ENCODE results near the gene DGKI. TPM values are rescaled to one million over a fixed set of nuclear protein-coding genes. Genes with fewer than 3 reads are reported as not detected.

Gene DGKI
- total RNA-seq, 4 donors from 2014 or later, result 0.64 to 1.2 (median 1.00) TPM; not detected in 1

GRCh38 chr7:137462847-137463246 lies 383.9 kb downstream of the DGKI start:
- H3K4me3 ChIP-seq, result no peak overlapping the region
- WGBS, 2 donors (ENCODE audit: low coverage in 1 of 2), result 79 to 84% methylated on average over 2 to 5 of the region's 5 CpGs
- TF ChIP-seq CTCF (IDR thresholded peaks at IDR 0.05) (no peak), POLR2A (IDR thresholded peaks at IDR 0.05) (no peak), EP300 (IDR thresholded peaks at IDR 0.05; ENCODE audit: low read depth) (no peak), POLR2AphosphoS5 (IDR thresholded peaks at IDR 0.05) (no peak)

GRCh38 chr7:137462074-137462715 lies 384.6 kb downstream of the DGKI start:
- Histone ChIP-seq H3K36me3 (no peaks in the 10 kb centered on the region), H3K27me3 (no peaks in the 10 kb centered on the region), H3K4me1 (no peaks in the 10 kb centered on the region), H3K27ac (no peak overlapping the region), H3K4me3 (no peak overlapping the region), H3K9me3 (no peaks in the 10 kb centered on the region)
- DNase-seq, result no peak
- WGBS, 2 donors (ENCODE audit: low coverage in 1 of 2), result 54 to 69% methylated on average over 4 of the region's 4 CpGs
- intact Hi-C loops (cut with DNase I; ENCODE audit: low total_unique reads), result no loop called here
- in situ Hi-C loops (cut with MboI; ENCODE audit: low pct_ligation_motif_present in 1 of 4, low pct_unique_long_range_greater_than_20kb in 1 of 4, low sequenced_read_pairs in 3 of 4), result loop anchor here in 2 of 4 donors (25.0 kb wide), 1 partner anchor 300 kb away; no protein-coding TSS in a partner anchor
- no peak for TF ChIP-seq CTCF (IDR thresholded peaks at IDR 0.05)
- TF ChIP-seq EP300 (IDR thresholded peaks at IDR 0.05; ENCODE audit: low read depth), result no peak
- no peak for TF ChIP-seq POLR2AphosphoS5 (IDR thresholded peaks at IDR 0.05)
- no peak for TF ChIP-seq POLR2A (IDR thresholded peaks at IDR 0.05)

More at GRCh38 chr7:137462847-137463246, 383.9 kb downstream of the DGKI start:
- in situ Hi-C loops (cut with MboI; ENCODE audit: low pct_ligation_motif_present in 1 of 4, low pct_unique_long_range_greater_than_20kb in 1 of 4, low sequenced_read_pairs in 3 of 4) (loop anchor here in 2 of 4 donors (25.0 kb wide), 1 partner anchor 301 kb away; no protein-coding TSS in a partner anchor), intact Hi-C loops (cut with DNase I; ENCODE audit: low total_unique reads) (no loop called here)
- Histone ChIP-seq H3K27me3 (no peaks in the 10 kb centered on the region), H3K4me1 (no peaks in the 10 kb centered on the region), H3K27ac (no peak overlapping the region), H3K9me3 (no peaks in the 10 kb centered on the region), H3K36me3 (no peaks in the 10 kb centered on the region)
- no peak for DNase-seq

- TF ChIP-seq EP300 (IDR thresholded peaks at IDR 0.05; ENCODE audit: low read depth) (no peak), CTCF (IDR thresholded peaks at IDR 0.05) (no peak), POLR2A (IDR thresholded peaks at IDR 0.05) (no peak), POLR2AphosphoS5 (IDR thresholded peaks at IDR 0.05) (no peak)
- in situ Hi-C loops (cut with MboI; ENCODE audit: low pct_ligation_motif_present in 1 of 4, low pct_unique_long_range_greater_than_20kb in 1 of 4, low sequenced_read_pairs in 3 of 4) (loop anchor here in 2 of 4 donors (25.0 kb wide), 1 partner anchor 296 kb away; no protein-coding TSS in a partner anchor), intact Hi-C loops (cut with DNase I; ENCODE audit: low total_unique reads) (no loop called here)
These were observed 388.4 kb downstream of the DGKI start for GRCh38 chr7:137458399-137458798.

GRCh38 chr7:137454767-137455166 lies 392.0 kb downstream of the DGKI start:
- WGBS, 2 donors (ENCODE audit: low coverage in 1 of 2), result 42 to 51% methylated on average over 6 of the region's 6 CpGs
- H3K4me1 ChIP-seq, result peaks cover 0 to 10% (median 0%) of the 10 kb centered on the region in 4 donors
- H3K9me3 ChIP-seq, result no peaks in the 10 kb centered on the region
- H3K27me3 ChIP-seq, result no peaks in the 10 kb centered on the region
- in situ Hi-C loops (cut with MboI; ENCODE audit: low pct_ligation_motif_present in 1 of 4, low pct_unique_long_range_greater_than_20kb in 1 of 4, low sequenced_read_pairs in 3 of 4) (loop anchor here in 2 of 4 donors (25.0 kb wide), 1 partner anchor 292 kb away; no protein-coding TSS in a partner anchor), intact Hi-C loops (cut with DNase I; ENCODE audit: low total_unique reads) (no loop called here)
- TF ChIP-seq POLR2A (IDR thresholded peaks at IDR 0.05) (no peak), CTCF (IDR thresholded peaks at IDR 0.05) (no peak), EP300 (IDR thresholded peaks at IDR 0.05; ENCODE audit: low read depth) (no peak), POLR2AphosphoS5 (IDR thresholded peaks at IDR 0.05) (peak in 1 of 3 donors; percentile 44)
- H3K36me3 ChIP-seq, result no peaks in the 10 kb centered on the region
- peak; percentile 13 for DNase-seq
- H3K4me3 ChIP-seq, result no peak overlapping the region
- peak overlapping the region; percentile 42 to 75 (median 63) for H3K27ac ChIP-seq

More at GRCh38 chr7:137458399-137458798, 388.4 kb downstream of the DGKI start:
- Histone ChIP-seq H3K36me3 (no peaks in the 10 kb centered on the region), H3K9me3 (no peaks in the 10 kb centered on the region), H3K4me1 (peaks cover 0 to 10% (median 0%) of the 10 kb centered on the region in 4 donors), H3K27me3 (no peaks in the 10 kb centered on the region), H3K27ac (no peak overlapping the region), H3K4me3 (no peak overlapping the region)
- 93 to 100% methylated on average over 2 of the region's 2 CpGs for WGBS, 2 donors (ENCODE audit: low coverage in 1 of 2)
- DNase-seq, result no peak
